Stimulated activated naive CD8-positive, alpha-beta T cell treated with anti-CD3 and anti-CD28 coated beads, Interleukin-15, Interleukin-2, amounts not matched to agents 100 U/mL and 50 U/mL, for 24 hours (primary cell): ENCODE data around the gene YWHAG.
"Not testable (repeated sequence)": the region's sequence is repeated elsewhere in the genome, so short reads cannot be mapped to it uniquely, and the experiment has no call there.

ENCODE experiments used
- ATAC-seq: fragments of 150-1000 bp; cut with Tn5 transposase; one replicate; pipeline ENCODE4 v1.10.0; 2021
- DNase-seq: peaks from one replicate; pipeline ENCODE4 v3.0.0; 2021

YWHAG gene

DNA sequence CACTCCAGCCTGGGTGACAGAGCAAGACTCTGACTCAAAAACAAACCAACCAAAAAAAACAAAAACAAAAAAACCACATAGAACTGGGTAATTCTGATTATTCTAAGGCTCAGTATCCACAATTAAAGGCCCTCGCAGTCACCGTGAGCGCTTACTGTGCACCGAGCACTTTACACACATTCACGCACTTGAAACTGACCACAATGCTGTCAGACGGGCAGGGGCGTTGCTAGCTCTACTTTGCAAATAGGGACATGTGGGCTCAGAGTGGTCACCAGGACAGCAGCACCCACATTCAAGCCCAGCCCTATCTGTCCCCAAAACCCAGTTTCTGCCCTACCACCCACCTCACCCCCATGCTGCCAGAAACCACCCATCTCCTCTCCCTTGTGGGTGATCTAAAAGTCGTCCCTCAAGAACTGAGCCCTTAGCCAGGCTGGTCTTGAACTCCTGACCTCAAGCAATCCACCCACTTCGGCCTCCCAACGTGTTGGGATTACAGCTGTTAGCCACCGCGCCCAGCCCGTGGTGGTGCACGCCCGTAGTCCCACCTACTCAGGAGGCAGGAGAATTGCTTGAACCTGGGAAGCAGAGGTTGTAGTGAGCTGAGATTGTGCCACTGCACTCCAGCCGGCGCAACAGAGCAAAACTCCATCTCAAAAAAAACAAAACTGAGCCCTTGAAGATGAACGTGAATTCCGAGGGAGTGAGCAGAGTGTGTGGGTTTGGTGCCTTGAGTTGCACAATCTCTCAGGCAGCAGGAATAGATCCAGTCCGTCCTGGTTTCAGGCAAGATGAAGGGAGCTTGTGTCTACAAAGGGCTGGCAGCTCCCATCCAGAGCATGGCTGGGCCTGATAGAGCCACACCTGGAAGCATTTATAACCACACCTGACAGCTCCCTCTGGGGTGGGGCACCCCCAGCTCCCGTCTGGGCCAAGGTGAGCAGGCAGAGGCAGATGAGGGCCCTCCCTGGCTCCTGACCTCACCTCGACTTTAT is 61.7 kb downstream of the YWHAG start:
- DNase-seq = no peak
- no peak for ATAC-seq

DNA sequence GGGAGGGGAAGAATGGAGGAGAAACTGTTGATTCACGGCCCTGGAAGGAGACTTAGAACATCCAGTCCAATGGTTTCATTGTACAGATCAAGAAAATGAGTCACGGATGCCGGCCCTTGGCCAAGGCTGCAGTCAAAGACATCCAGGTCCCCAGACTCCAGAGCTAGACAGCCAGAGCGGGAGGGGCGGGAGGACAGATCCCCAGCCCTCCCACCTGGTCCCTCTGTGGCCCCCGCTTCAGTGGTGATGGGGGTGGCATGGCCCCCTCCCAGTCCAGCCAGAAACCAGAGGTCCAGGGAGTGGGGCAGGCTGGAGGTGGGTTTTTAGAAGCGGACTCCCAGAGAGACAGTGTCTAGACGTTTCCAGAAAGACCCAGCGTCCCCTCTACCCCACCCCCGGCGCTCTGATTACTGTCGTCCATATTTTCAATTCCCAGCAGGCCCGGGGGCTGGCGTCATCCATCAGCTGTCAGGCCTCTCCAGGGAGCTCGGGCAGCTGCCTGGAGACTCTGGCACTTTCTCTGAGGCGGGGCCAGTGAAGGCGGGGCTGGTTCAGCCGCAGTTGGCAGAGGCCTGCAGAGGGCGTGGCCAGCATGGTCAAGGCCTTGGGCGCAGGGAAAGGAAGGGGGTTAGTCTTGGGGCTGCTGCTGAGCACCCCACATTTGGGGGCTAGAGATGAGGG is 64.3 kb downstream of the YWHAG start:
- ATAC-seq (no peak), DNase-seq (no peak)

DNA sequence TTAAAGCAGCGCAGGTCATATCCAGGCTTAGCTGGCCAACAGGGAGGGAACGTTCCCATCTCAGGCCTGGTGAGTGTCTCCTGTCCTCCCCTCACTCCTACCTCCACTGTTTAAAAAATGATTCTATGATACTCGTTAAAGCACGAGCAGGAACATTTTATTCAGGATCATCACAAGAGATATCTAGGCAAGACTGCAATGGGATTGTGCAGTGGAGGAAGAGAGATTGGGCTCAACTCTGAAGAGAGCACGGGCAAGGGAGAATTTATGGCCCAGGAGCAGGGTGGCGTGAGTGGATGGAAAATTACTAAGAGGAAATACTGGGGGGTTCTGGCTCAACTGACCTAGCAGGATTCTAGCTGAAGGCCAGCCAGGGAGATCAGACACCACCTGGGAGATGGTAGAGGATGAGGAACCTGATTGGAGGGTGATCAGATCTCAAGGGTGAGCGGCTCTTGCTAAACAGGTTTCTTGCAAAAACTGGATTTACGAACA is 65.3 kb downstream of the YWHAG start:
- ATAC-seq (no peak), DNase-seq (no peak)

DNA sequence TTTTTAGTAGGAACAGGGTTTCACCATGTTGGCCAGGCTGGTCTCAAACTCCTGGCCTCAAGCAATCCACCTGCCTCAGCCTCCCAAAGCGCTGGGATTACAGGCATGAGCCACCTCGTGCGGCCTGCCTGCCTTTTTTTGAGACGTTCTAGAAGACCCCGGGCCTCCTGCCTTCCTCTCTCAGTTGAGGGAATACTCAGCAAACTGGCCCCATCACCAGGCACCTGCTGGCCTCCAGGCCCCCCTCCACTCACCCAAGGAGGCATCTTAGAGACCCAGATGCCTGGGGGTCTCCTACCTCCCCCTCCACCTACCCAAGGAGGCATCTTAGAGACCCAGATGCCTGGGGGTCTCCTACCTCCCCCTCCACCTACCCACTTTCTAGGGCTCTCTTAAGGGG is 65.9 kb downstream of the YWHAG start:
- ATAC-seq, DNase-seq: not testable (repeated sequence)

DNA sequence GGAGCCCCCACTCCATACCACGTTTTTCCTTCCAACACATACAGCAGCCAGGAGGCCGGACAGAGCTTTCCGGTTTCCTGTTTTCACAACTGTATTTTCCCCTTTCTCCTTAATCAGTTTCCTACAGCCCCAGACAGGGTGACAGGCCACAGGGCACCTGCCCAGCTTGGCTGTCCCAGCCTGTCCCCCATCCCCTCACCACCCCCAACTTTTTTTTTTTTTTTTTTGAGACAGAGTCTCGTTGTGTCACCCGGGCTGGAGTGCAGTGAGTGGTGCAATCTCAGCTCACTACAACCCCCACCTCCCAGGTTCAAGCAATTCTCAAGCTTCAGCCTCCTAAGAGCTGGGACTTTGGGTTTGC is 66.6 kb downstream of the YWHAG start:
- DNase-seq (no peak), ATAC-seq (peak; percentile 20)

DNA sequence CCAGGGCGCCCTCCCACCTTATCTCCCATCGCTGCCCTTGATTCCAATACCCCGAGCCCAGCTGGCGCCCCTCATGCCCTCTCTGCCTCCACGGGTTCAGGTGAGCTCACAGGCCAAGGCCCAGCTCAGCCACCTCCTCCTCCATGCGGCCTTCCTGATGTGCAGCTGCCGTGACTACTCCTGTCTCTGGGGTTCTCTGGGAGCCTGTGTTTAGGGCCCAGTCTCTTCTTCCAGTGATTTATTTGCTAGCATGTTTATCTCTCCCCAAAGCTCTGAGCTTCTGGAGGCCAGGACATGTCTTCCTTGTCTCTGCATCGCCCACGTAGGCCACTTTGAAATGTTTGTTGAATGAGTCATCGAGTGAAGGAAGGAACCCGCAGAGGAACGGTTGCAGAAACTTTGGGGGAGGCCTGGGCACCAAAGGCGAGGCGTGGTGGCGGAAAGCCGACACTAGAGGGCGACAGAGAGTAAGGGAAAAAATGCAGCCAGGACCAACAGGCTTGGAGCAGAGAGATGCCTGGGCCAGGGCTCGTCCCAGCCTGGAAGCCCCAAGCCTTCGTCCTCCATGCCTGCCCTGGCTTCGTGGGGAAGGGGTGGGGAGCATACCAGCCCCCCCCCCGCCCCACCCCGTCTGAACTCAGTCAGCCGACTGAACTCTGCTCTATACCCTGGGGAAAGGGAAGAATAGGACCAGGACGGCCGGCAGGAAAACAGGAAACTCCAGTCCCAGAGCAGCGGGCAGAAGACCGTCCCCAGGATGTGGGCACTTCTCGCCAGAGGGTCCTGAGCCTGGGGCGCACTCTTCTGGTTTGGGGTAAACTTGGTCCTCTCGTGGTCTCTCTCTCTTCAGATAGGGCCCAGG is 67.2 kb downstream of the YWHAG start:
- DNase-seq = peak; percentile 92

DNA sequence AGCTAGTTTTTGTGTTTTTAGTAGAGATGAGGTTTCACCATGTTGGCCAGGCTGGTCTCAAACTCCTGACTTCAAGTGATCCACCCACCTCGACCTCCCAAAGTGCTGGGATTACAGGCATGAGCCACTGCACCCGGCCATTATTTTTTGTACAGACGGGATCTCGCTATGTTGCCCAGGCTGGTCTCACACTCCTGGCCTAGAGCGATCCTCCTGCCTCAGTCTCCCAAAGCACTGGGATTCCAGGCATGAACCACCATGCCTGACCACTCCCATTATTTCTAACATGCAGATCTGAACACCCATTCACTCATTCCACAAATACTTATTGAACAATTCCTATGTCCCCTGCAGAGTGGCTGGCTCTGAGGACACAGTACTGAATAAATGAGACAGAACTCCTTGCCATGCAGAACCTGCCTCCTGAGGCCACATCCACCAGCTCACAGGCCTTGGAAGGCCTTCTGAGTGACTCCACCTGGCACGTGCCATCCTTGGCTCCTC is 67.9 kb downstream of the YWHAG start:
- ATAC-seq = not testable (repeated sequence)

More for the DNA sequence above, 67.2 kb downstream of the YWHAG start:
- ATAC-seq = peak; percentile 92

DNA sequence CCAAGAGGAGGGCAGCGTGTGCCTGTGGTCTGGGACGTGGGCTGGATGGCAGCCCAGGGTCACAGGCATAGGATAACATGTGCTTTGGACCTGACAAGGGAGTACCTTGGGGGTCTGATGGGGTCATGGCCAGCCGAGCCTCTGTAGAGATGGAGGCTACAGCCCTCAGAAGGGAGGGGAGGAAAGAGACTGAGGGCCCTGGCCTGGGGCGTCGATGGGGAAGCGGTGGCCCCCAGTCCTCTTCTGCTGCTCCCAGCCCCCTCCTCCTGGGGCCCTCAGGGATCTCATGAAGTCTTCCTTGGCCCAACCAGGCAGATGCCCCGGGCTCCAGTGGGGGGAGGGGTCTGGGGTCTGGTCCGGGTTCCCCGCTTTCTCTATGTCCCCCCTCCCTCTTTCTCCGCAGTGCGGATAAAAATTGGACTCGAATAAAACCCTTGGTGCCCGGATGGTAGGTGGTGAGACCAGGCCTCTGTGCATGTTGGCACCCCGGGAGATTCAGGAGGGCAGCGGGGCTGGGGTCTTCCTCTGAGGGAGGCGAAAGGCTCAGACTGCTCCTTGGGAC is 71.9 kb downstream of the YWHAG start:
- ATAC-seq = no peak
- DNase-seq = no peak

More for the DNA sequence above, 67.9 kb downstream of the YWHAG start:
- not testable (repeated sequence) for DNase-seq

DNA sequence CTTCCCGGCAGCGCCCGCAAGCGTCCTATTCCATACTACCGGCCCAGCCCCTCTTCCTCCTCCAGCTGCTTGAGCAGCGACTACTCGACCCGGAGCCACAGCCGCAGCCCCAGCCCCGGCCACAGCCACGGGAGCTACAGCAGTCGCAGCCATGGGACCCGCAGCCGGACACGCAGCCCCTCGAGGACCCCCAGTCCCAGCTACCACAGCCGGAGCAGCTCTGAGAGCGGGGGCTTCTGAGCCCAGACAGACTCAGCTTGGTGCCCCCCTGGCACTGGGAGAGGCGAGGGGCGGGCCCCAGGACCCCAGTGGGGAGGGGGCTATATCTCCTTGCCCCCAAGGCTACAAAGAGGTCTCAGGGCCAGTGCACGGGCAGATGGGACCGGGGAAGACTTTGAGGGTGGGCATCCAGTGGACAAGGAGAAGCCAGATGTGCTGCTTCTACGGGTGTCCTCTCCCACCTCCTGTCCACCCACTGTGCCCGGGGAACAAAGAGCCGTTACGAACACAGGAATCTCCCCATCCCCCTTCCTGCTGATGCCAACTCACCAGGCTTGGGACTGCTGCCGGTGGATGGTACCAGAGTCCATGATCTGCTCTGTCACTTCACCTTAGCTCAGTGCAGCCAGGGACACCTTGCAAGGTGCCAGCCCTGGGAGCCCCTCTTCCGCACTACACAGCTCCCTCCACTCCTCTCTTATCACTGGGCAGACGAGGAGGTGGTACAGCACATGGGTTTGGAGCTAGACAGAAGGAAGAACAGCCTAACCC is 73.0 kb downstream of the YWHAG start:
- DNase-seq (no peak), ATAC-seq (no peak)

DNA sequence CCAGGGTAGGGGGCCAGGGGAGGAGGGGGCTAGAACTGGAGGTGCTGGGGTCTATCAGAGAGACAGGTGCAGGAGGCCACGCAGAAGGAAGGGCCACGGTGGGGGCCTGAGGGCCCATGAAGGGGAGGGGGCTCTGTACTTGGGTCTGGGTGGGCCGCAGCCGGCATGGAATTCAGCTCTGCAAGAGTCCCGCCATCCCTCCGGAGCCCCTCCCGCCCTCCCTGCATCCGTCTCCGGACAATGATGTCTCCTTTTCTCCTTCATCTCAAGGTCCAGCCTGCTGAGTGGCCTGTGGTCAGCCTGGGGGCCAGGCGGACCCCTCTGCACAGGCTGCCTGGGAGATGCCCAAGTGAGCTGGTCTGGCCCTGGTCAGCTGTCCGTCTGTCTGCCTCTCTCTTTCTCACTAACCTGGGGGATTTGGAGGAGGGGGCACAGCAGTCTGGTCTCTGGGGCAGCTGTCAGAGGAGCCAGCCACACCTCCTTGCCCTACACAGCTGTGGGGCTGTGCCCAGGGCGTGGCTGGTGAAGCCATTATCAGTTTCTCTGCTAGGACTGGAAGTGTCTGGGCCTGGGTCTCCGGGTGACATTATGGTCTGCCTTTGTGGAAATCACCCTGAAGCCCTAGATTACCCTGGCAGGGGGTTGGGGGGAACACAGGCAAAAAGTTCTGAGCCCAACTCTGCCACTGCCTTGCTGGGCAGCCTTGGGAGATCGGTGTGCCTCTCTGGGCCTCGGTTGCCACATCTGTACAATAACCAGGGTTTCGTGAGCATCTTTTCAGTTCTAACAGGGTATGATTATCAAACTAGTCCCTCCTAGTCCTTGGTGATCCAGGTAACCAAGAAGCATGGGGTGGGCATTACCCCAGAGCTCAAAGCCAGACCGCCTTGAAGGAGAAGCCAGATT is 75.3 kb downstream of the YWHAG start:
- DNase-seq (no peak), ATAC-seq (no peak)

DNA sequence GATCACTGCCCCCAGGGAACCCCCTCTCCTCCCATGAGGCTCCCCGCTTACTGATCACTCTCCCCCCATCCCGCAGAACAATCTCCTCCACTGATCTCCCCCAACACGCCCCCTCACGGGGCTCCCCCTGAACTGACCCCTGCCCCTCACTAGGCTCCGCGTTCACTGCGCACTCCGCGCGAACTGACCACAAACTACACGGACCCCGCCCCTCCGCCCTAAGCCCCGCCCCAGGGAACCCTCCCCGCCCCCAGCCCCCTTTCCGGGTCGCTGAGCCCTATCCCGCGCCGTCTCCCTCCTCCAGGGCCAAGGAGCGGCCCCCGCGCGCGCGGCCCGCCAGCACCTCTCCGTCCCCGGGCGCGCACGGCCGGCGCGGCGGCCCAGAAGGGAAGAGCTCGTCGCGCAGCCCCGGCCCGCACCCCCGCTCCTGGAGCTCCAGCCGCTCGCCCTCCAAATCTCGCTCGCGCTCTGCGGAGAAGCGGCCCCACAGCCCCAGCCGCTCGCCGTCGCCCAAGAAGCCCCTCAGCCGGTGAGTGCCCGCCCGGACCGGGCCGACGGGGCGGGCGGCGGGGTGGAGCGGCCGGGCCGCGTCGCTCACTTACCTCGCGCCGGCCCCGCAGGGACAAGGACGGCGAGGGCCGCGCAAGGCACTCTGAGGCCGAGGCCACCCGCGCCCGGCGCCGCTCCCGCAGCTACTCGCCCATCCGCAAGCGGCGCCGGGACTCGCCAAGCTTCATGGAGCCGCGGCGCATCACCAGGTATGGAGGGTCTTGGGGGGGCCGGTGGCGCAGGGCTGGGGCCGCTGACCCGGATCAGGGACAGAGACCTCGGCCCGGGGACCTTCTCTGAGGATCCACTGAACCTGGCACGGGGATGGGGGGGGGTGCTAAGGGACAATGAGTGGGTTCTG is 76.2 kb downstream of the YWHAG start:
- DNase-seq = no peak
- ATAC-seq = no peak

DNA sequence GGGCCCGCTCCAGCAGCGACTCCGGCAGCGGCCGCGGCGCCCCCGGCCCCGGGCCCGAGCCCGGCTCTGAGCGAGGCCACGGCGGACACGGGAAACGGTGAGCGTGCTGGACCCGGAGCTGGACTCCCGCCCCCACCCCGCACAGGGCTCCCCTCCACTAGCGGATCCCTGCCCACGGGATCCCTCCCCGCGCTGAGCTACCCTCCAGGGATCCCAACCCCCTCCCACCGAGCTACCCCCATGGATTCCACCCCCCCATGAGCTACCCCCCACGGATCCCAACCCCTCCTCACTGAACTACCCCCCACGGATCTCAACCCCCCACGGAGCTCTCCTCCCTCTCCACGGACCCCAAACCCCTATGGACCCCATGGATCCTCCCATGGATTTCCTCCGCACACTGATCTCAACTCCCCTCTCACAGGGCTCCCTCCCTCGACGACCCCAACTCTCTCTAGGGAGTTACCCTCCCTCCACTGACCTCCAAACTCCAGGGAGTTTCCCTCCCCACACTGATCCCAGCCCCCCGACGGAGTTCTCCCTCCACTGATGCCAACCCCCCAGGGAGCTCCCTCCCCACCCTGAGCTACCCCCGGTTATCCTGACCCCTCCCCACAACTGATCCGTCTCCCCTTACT is 77.0 kb downstream of the YWHAG start:
- ATAC-seq = no peak
- no peak for DNase-seq

DNA sequence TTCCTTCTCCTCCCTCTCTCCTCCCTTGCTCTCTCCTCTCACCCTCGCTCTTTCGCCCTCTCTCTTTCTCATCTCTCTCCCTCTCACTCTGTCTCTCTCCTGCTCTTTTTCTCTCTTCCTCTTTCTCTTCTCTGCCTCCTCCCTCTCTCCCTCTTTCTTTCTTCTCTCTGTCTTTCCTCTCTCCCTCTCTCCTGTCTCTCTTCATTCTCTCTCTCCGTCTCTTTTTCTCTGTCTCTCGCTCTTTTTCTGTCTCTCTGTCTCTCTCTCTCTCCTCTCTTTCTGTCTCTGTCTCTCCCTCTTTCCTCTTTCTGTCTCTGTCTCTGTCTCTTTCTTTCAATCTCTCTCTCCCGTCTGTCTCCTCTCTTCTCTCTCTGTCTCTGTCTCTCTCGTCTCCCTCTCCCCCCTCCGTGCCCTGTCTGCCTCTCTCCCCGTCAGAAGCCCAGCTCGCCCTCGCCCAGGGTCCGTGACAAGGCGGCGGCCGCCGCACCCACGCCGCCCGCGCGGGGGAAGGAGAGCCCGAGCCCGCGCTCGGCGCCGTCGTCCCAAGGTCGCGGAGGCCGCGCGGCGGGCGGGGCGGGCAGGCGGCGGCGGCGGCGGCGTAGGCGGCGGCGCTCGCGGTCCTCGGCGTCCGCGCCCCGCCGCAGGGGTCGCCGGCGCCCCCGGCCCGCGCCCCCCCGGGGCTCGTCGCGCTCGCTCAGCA is 77.6 kb downstream of the YWHAG start:
- no peak for DNase-seq
- ATAC-seq = no peak

DNA sequence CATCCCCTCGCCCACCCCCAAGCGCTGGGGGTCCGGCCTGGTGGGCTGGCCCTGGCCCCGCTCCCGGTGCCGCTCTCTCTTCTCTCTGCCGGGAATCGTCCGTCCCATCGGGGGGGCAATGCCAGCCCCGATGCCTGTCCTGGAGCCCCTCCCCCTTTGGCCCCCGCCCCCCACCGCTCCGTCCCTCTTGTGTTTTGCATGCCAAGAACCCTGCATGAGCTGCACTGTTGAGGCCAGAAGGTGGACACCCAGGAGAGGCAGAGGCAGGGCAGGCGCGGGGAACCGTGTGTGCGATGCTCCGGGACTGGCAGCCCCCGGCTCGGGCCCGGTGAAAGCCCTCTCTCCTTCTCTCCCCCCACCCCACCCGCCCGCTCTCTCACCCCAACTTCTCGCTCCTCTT is 78.4 kb downstream of the YWHAG start:
- ATAC-seq (no peak), DNase-seq (no peak)

DNA sequence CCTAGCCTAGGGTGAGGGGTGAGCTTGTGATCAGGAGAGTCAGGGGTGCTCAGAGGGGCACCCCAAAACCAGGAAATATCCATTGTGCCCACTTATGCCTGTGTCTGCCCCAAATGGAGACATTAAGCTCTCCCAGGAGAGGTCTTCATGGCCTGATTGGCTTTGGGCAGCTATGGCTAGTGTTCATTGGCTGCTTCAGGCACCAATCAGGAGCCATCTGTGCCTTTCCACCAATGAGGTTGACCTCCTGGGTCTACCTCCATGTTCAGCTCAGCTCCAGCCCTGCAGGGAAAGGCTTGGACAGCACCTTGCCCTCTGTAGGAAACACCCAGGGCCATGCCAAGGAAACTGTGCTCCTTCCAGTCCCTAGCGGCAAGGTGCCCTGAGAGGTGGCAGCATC is 80.3 kb downstream of the YWHAG start:
- ATAC-seq (peak; percentile 41), DNase-seq (no peak)
